Ovary (tissue), 9 donors: ENCODE data around the gene PRAMEF20. TPM values are rescaled to one million over a fixed set of nuclear protein-coding genes. Genes with fewer than 3 reads are reported as not detected.

Experiments
- DNase-seq, 5 donors: peaks; one replicate each; pipeline ENCODE4 v3.0.0-alpha.2; 2019 to 2020
- H3K27ac ChIP-seq, 2 donors: fragments of 200-600 bp; one replicate each; pipeline versions ENCODE4 v1.5.1 to v1.8.0; 2019 to 2022
- H3K27me3 ChIP-seq: fragments of 200-600 bp; one replicate; pipeline ENCODE4 v1.8.0; 2022
- H3K36me3 ChIP-seq: fragments of 200-600 bp; sonication (generic); one replicate; pipeline ENCODE4 v1.5.1; 2019
- H3K4me1 ChIP-seq: one replicate; pipeline ENCODE4 v1.8.1; 2013; ENCODE audit warnings: mild to moderate bottlenecking, moderate library complexity; ENCODE audit not compliant: insufficient read depth
- H3K4me3 ChIP-seq: fragments of 200-600 bp; sonication (generic); one replicate; pipeline ENCODE4 v1.5.1; 2017
- H3K9me3 ChIP-seq, 2 donors: fragments of 200-600 bp in 1 of 2; sonication (generic) in 1 of 2; one replicate each; pipeline versions ENCODE4 v1.5.1 to v1.8.1; 2013 to 2019; ENCODE audit warnings: mild to moderate bottlenecking in 1 of 2, moderate library complexity in 1 of 2
- CTCF ChIP-seq, 3 donors: fragments of 450-650 bp in 2 of 3; fragments of 200-600 bp in 1 of 3; IDR thresholded peaks; one replicate each; pipeline versions ENCODE4 v1.5.1 to v1.8.0; 2016 to 2022; ENCODE audit warnings: antibody characterized with exemption in 3 of 3, mild to moderate bottlenecking in 1 of 3
- EP300 ChIP-seq: sonication (generic); formaldehyde crosslinking; IDR thresholded peaks from one replicate; pipeline ENCODE4 v1.6.1; 2017; ENCODE audit warnings: antibody characterized with exemption
- POLR2A ChIP-seq: fragments of 450-650 bp; IDR thresholded peaks from one replicate; pipeline ENCODE4 v1.6.1; 2017; ENCODE audit warnings: antibody characterized with exemption, mild to moderate bottlenecking, moderate library complexity
- WGBS, 3 donors: extraction: QIAGEN DNeasy Blood & Tissue Kit in 1 of 3; methylation state at CpG; one replicate each; pipeline versions ENCODE4 v1.1.5 to v1.1.7; 2013 to 2017; 5-methylcytosine and 5-hydroxymethylcytosine counted together
- intact Hi-C, 4 donors: fragments of 100-400 bp; cut with DNase I; formaldehyde crosslinking; loops; one replicate each; pipeline versions ENCODE4 v1.11.0 to v1.15.1; 2022 to 2023
- polyA plus RNA-seq, 2 donors: library from polyadenylated mRNA; stranded (reverse); fragments of 200-250 nt in 1 of 2; fragments of 350-450 nt in 1 of 2; fragmentation: Illumina TruSeq in 1 of 2; extraction: RNeasy Lipid Tissue Mini Kit (QIAGEN cat#74804) in 1 of 2; gene quantifications; one replicate each; pipeline ENCODE4 v1.2.3, GENCODE V29; 2013 to 2014
- total RNA-seq, 7 donors: library from RNA; depleted of rRNA in 2 of 7; stranded (reverse); fragments of >200 nt in 2 of 7; fragmentation: NEBNext Ultra II Directional in 3 of 7; extraction: Animal tissue kit (Norgen Biotek cat#: 25700) in 3 of 7; gene quantifications; one replicate each; pipeline versions ENCODE4 v1.1.0 to v1.2.4, GENCODE V29; 2016 to 2023
- donor health status: DM: no; HTN: no; CAD: no; lungs with moderate emphysema.
- donor health status: DM: no; HTN: no; CAD: no.
- donor health status: Bipolar disorder and iron deficiency.
- donor health status: DM: yes; HTN: yes; CAD: no.
- donor health status: DM: no; HTN: no; CAD: no.
- donor health status: DM: yes; HTN: yes; CAD: no.

The PRAMEF20 gene
- total and polyA plus RNA-seq, 9 donors, result not detected

- DNase-seq, result no peak
- intact Hi-C loops, result no loop called here
- no peaks in the 10 kb centered on the region for H3K36me3 ChIP-seq
- H3K27me3 ChIP-seq, result no peaks in the 10 kb centered on the region
- WGBS, 3 donors, result 57 to 73% (median 70%) methylated on average over 2 of the region's 2 CpGs
- no peaks in the 10 kb centered on the region for H3K9me3 ChIP-seq
- no peak overlapping the region for H3K4me3 ChIP-seq
- no peaks in the 10 kb centered on the region for H3K4me1 ChIP-seq
- H3K27ac ChIP-seq, result no peak overlapping the region
- TF ChIP-seq CTCF (IDR thresholded peaks at IDR 0.05) (no peak), EP300 (no peak), POLR2A (no peak)
These were observed 51.7 kb downstream of the PRAMEF20 start for GRCh38 chr1:13461977-13462376.

- TF ChIP-seq EP300 (no peak), POLR2A (no peak), CTCF (IDR thresholded peaks at IDR 0.05) (no peak)
- WGBS, 3 donors, result 3 to 28% (median 11%) methylated on average over 7 of the region's 7 CpGs
- no peaks in the 10 kb centered on the region for H3K36me3 ChIP-seq
- intact Hi-C loops, result no loop called here
- H3K4me1 ChIP-seq, result no peaks in the 10 kb centered on the region
- H3K4me3 ChIP-seq, result no peak overlapping the region
- no peaks in the 10 kb centered on the region for H3K27me3 ChIP-seq
- no peak overlapping the region for H3K27ac ChIP-seq
- no peak for DNase-seq
- H3K9me3 ChIP-seq, result no peaks in the 10 kb centered on the region
These were observed 52.4 kb downstream of the PRAMEF20 start for GRCh38 chr1:13462682-13463081.

GRCh38 chr1:13465515-13465914 is 55.3 kb downstream of the PRAMEF20 start:
- WGBS, 3 donors, result 58 to 70% (median 69%) methylated on average over 1 of the region's 1 CpG
- no peak for TF ChIP-seq EP300
- DNase-seq, result no peak
- Histone ChIP-seq H3K4me3 (no peak overlapping the region), H3K36me3 (no peaks in the 10 kb centered on the region), H3K9me3 (no peaks in the 10 kb centered on the region), H3K4me1 (no peaks in the 10 kb centered on the region), H3K27ac (no peak overlapping the region), H3K27me3 (no peaks in the 10 kb centered on the region)
- intact Hi-C loops, result no loop called here

GRCh38 chr1:13469343-13469742 is 59.1 kb downstream of the PRAMEF20 start:
- Histone ChIP-seq H3K36me3 (no peaks in the 10 kb centered on the region), H3K4me1 (no peaks in the 10 kb centered on the region), H3K27me3 (no peaks in the 10 kb centered on the region), H3K27ac (no peak overlapping the region), H3K4me3 (no peak overlapping the region), H3K9me3 (no peaks in the 10 kb centered on the region)
- no peak for TF ChIP-seq CTCF (IDR thresholded peaks at IDR 0.05)
- no peak for TF ChIP-seq POLR2A
- TF ChIP-seq EP300, result no peak
- intact Hi-C loops, result no loop called here
- DNase-seq, result no peak
- 41 to 50% (median 41%) methylated on average over 5 of the region's 5 CpGs for WGBS, 3 donors

Other genes with a start within 250 kb of the PRAMEF20 start
- gene HNRNPCL4, start 244.8 kb upstream of the PRAMEF20 start, total RNA-seq, result not detected
- not detected for gene HNRNPCL4, start 244.8 kb upstream of the PRAMEF20 start, polyA plus RNA-seq
- not detected for gene PRAMEF9, start 238.6 kb upstream of the PRAMEF20 start, total RNA-seq
- gene PRAMEF9, start 238.6 kb upstream of the PRAMEF20 start, polyA plus RNA-seq, result not detected
- gene PRAMEF13, start 209.0 kb upstream of the PRAMEF20 start, total RNA-seq, result not detected
- not detected for gene PRAMEF13, start 209.0 kb upstream of the PRAMEF20 start, polyA plus RNA-seq
- not detected for gene PRAMEF18, start 184.3 kb upstream of the PRAMEF20 start, total RNA-seq
- gene PRAMEF18, start 184.3 kb upstream of the PRAMEF20 start, polyA plus RNA-seq, result not detected
- gene PRAMEF5, start 156.3 kb upstream of the PRAMEF20 start, total RNA-seq, result not detected
- not detected for gene PRAMEF5, start 156.3 kb upstream of the PRAMEF20 start, polyA plus RNA-seq
- gene PRAMEF8, start 125.3 kb upstream of the PRAMEF20 start, total RNA-seq, result not detected
- gene PRAMEF8, start 125.3 kb upstream of the PRAMEF20 start, polyA plus RNA-seq, result not detected
- not detected for gene PRAMEF33, start 106.9 kb upstream of the PRAMEF20 start, total RNA-seq
- gene PRAMEF33, start 106.9 kb upstream of the PRAMEF20 start, polyA plus RNA-seq, result not detected
- not detected for gene PRAMEF15, start 94.9 kb upstream of the PRAMEF20 start, total RNA-seq
- gene PRAMEF15, start 94.9 kb upstream of the PRAMEF20 start, polyA plus RNA-seq, result not detected
- not detected for gene PRAMEF14, start 63.3 kb upstream of the PRAMEF20 start, total RNA-seq
- not detected for gene PRAMEF14, start 63.3 kb upstream of the PRAMEF20 start, polyA plus RNA-seq
- not detected for gene PRAMEF19, start 38.5 kb upstream of the PRAMEF20 start, total RNA-seq
- not detected for gene PRAMEF19, start 38.5 kb upstream of the PRAMEF20 start, polyA plus RNA-seq
- gene PRAMEF17, start 20.8 kb upstream of the PRAMEF20 start, total RNA-seq, result not detected
- gene PRAMEF17, start 20.8 kb upstream of the PRAMEF20 start, polyA plus RNA-seq, result not detected
- gene LRRC38, start 103.6 kb downstream of the PRAMEF20 start, total RNA-seq, result under 1 TPM in 1 of 7 donors, not detected in 6; 0.10 TPM
- gene LRRC38, start 103.6 kb downstream of the PRAMEF20 start, polyA plus RNA-seq, result under 1 TPM; 0.27 to 0.44 TPM
- gene PDPN, start 173.4 kb downstream of the PRAMEF20 start, total RNA-seq, result 10 to 100 TPM; 17.6 to 65.4 (median 41.4) TPM
- 10 to 100 TPM; 32.0 to 59.0 TPM for gene PDPN, start 173.4 kb downstream of the PRAMEF20 start, polyA plus RNA-seq